ENCODE results near the gene ZNF148. TPM values are rescaled to one million over a fixed set of nuclear protein-coding genes. Genes with fewer than 3 reads are reported as not detected.

The ZNF148 gene
- total and polyA plus RNA-seq, 7 donors, result 4.8 to 42.5 (median 28.2) TPM

DNA sequence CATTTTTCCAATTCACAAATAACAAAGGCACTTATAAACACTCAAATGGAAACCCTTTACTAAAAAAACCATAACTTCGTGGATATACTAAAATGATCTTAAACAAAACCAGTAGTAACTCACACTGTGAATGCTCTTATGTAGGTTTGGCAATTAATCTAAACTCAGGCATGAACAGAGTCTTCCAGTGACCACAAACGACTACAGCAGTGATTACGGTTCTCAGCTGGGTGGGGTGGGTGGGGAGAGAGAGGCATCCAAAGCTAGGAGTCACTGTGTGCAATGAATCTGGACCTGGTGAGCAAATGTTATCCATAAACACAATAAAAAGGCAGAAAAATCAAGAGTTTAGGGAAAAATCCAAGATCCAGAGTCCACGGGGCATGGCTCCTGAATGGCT is 183.9 kb downstream of the ZNF148 start:
- H3K4me1 ChIP-seq, result peaks cover 0 to 6% (median 5%) of the 10 kb centered on the region in 4 donors
- no peak overlapping the region for H3K27ac ChIP-seq
- no peaks in the 10 kb centered on the region for H3K9me3 ChIP-seq
- no peak overlapping the region for H3K4me3 ChIP-seq
- H3K36me3 ChIP-seq, result no peaks in the 10 kb centered on the region
- no peaks in the 10 kb centered on the region for H3K27me3 ChIP-seq
- DNase-seq, result no peak
- intact Hi-C loops (cut with DNase I), result no loop called here
- TF ChIP-seq POLR2A (IDR thresholded peaks at IDR 0.05) (no peak), EP300 (IDR thresholded peaks at IDR 0.05) (no peak), CTCF (IDR thresholded peaks at IDR 0.05) (no peak), POLR2AphosphoS5 (IDR thresholded peaks at IDR 0.05) (no peak)
- WGBS, 2 donors, result 60 to 77% methylated on average over 4 of the region's 4 CpGs

GRCh38 chr3:125190786-125191185 is 184.3 kb downstream of the ZNF148 start:
- Histone ChIP-seq H3K4me3 (no peak overlapping the region), H3K4me1 (peaks cover 0 to 11% (median 9%) of the 10 kb centered on the region in 4 donors), H3K27ac (no peak overlapping the region), H3K36me3 (no peaks in the 10 kb centered on the region), H3K9me3 (no peaks in the 10 kb centered on the region), H3K27me3 (no peaks in the 10 kb centered on the region)
- DNase-seq, result no peak
- intact Hi-C loops (cut with DNase I), result no loop called here
- WGBS, 2 donors, result 58 to 63% methylated on average over 3 of the region's 3 CpGs
- no peak for TF ChIP-seq POLR2A (IDR thresholded peaks at IDR 0.05)
- no peak for TF ChIP-seq CTCF (IDR thresholded peaks at IDR 0.05)
- TF ChIP-seq POLR2AphosphoS5 (IDR thresholded peaks at IDR 0.05), result no peak
- no peak for TF ChIP-seq EP300 (IDR thresholded peaks at IDR 0.05)

- no peaks in the 10 kb centered on the region for H3K36me3 ChIP-seq
- 96 to 97% methylated on average over 7 of the region's 7 CpGs for WGBS, 2 donors
- DNase-seq, result no peak
- H3K9me3 ChIP-seq, result no peaks in the 10 kb centered on the region
- H3K27ac ChIP-seq, result no peak overlapping the region
- intact Hi-C loops (cut with DNase I), result no loop called here
- no peak for TF ChIP-seq POLR2AphosphoS5 (IDR thresholded peaks at IDR 0.05)
- no peak for TF ChIP-seq POLR2A (IDR thresholded peaks at IDR 0.05)
- no peak for TF ChIP-seq CTCF (IDR thresholded peaks at IDR 0.05)
- no peak for TF ChIP-seq EP300 (IDR thresholded peaks at IDR 0.05)
- H3K27me3 ChIP-seq, result no peaks in the 10 kb centered on the region
- peaks cover 0 to 15% (median 12%) of the 10 kb centered on the region in 4 donors for H3K4me1 ChIP-seq
- H3K4me3 ChIP-seq, result no peak overlapping the region
Measured at GRCh38 chr3:125189378-125190165, 185.6 kb downstream of the ZNF148 start.

DNA sequence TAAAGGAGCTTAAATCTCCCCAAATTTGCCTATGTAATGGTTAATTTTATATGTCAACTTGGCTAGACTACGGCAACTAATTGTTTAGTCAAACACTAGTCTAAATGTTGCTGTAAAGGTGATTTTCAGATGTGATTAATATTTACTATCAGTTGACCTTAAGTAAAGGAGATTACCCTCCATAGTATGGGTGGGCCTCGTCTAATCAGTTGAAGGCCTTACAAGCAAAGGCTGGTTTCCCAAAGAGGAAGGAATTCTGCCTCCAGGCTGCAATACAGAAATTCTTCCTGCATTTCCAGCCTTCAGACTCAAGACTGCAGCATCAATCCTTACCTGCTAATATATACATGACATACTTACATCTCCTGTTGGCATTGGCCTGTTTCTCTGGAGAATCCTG is 186.2 kb downstream of the ZNF148 start:
- 94 to 97% methylated on average over 2 of the region's 2 CpGs for WGBS, 2 donors
- no peaks in the 10 kb centered on the region for H3K36me3 ChIP-seq
- intact Hi-C loops (cut with DNase I), result no loop called here

More for the DNA sequence above, 186.2 kb downstream of the ZNF148 start:
- no peaks in the 10 kb centered on the region for H3K27me3 ChIP-seq
- H3K9me3 ChIP-seq, result no peaks in the 10 kb centered on the region
- no peak overlapping the region for H3K4me3 ChIP-seq
- TF ChIP-seq POLR2AphosphoS5 (IDR thresholded peaks at IDR 0.05) (no peak), EP300 (IDR thresholded peaks at IDR 0.05) (no peak), CTCF (IDR thresholded peaks at IDR 0.05) (no peak), POLR2A (IDR thresholded peaks at IDR 0.05) (no peak)
- no peak for DNase-seq
- no peak overlapping the region for H3K27ac ChIP-seq
- H3K4me1 ChIP-seq, result peaks cover 0 to 15% (median 12%) of the 10 kb centered on the region in 4 donors

Data from sigmoid colon (tissue), 7 donors.